T47D (cell line): ENCODE measurements around the gene ORM2.

Source experiments
- DNase-seq, 2 experiments: peaks; one replicate each; pipeline versions ENCODE4 v3.0.0 to v3.0.0-alpha.2; 2011 to 2012; ENCODE audit warnings: low read depth in 1 of 2, low spot score in 1 of 2
- JUND ChIP-seq: IDR thresholded peaks from 2 replicates; pipeline ENCODE4 v1.6.1; 2012; ENCODE audit warnings: low read depth
- in situ Hi-C: cut with HindIII; loops from 2 replicates; pipeline ENCODE4 v1.10.0; 2016; ENCODE audit warnings: low sequenced_read_pairs, low pct_unique_long_range_greater_than_20kb

ORM2 gene

DNA sequence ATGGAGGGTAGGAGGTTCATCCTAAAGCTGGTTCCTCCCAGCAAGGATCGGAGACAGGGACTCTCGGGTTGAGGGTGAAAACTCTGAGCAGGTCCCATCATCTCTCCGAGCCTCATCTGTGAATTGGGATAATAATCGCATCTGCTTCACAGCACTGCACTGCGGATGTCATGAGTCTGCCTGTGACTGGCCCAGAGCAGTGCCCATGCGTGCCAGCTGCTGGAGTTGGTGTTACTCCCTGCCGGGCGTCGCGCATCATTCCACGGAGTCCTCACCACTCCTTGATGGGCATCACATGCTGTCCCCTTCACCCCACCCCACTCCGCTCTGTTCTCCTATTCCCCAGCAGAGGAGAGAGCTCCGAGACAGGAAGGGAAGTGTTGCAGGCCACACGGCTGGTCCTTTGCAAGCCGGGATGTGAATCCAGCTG is 41.9 kb upstream of the ORM2 start:
- TF ChIP-seq JUND, result no peak
- in situ Hi-C loops, result no loop called here

DNA sequence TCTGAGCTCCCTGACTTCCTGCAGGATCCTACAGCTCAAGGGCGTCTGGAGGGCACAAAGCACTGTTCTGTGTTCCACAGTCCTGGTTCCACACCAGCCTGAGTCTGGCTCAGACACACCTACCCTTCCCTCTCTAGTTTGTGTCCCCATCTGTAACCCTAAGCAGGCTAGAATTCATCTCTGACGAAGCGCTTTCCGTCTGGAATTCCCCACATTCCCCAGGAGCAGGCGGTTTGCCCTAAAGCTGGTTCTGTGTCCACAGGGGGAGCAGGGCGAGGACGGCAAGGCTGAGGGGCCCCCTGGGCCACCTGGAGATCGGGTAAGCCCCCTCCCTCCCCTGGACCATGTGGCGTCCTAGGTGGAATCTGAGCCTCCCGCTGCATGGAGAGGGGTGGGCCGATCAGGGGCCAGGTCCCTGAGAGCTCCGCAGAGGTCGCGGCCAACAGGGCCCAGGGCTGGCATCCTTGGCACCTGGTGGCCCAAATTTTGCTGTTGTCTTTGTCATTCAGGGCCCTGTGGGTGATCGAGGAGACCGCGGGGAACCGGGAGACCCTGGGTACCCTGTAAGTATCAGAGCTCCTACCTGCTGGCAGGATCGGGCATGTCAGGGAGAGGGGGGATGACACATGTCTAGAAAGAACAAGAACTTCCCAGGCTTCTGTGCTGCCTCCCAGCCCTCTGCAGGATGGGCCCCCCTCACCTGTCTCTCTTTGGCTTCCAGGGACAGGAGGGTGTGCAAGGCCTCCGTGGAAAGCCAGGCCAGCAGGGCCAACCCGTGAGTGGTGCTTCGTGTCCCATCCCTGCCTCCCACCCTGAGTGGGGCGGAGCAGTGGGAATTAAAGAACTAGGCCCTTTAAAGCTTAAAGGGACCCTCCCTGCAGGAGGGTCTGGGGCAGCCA is 41.2 kb upstream of the ORM2 start:
- peak in 1 of 2 experiments; percentile 53 for DNase-seq
- in situ Hi-C loops, result no loop called here
- TF ChIP-seq JUND, result no peak

More for the DNA sequence above, 41.9 kb upstream of the ORM2 start:
- no peak for DNase-seq

DNA sequence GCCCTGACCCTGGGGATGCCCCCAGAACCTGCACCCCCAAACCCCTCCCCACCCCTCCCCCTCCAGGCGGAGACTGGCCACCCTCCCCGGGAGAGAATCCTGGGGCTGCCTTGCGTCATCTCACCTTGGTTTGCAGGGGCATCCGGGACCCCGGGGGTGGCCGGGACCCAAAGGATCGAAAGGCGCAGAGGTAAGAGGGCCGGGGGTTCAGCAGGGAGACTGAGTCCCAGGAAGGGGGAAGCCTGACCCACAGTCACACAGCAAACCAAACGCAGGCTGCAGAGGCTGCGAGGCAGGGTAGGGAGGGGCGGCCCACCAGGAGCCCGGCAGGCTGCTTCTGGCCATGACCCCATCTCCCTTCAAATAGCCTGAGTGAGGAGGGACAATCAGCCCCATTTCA is 40.6 kb upstream of the ORM2 start:
- DNase-seq, result no peak
- TF ChIP-seq JUND, result no peak
- in situ Hi-C loops, result no loop called here

- TF ChIP-seq JUND, result no peak
- in situ Hi-C loops, result no loop called here
These were observed 39.8 kb upstream of the ORM2 start for GRCh38 chr9:114289571-114290481.

GRCh38 chr9:114290561-114290986 is 39.1 kb upstream of the ORM2 start:
- no peak for DNase-seq
- TF ChIP-seq JUND, result no peak
- in situ Hi-C loops, result no loop called here

More at GRCh38 chr9:114289571-114290481, 39.8 kb upstream of the ORM2 start:
- DNase-seq, result no peak

- peak; percentile 72 to 78 for DNase-seq
- in situ Hi-C loops, result no loop called here
- TF ChIP-seq JUND, result no peak
These were observed 38.6 kb upstream of the ORM2 start for GRCh38 chr9:114291064-114291474.

GRCh38 chr9:114291886-114292590 is 37.6 kb upstream of the ORM2 start:
- in situ Hi-C loops, result no loop called here
- no peak for TF ChIP-seq JUND
- DNase-seq, result no peak

DNA sequence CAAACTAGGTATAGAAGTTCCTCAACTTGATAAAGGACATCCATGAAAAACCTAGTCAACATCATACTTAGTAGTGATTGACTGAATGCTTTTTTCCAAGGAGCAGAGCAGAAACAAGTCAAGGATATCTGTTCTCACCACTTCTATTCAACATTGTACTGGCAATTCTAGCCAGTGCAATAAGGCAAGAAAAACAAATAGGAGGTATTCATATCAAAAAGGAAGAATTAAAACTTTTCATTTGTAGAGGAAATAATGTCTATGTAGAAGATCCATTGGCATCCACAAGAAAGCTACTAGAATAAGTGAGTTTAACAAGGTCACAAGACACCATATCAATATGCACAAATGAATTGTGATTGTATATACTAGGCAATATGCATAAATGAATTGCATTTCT is 35.0 kb upstream of the ORM2 start:
- TF ChIP-seq JUND, result no peak
- in situ Hi-C loops, result no loop called here
- DNase-seq, result no peak

- in situ Hi-C loops, result no loop called here
- no peak for DNase-seq
- no peak for TF ChIP-seq JUND
These were observed 33.3 kb upstream of the ORM2 start for GRCh38 chr9:114296338-114296737.

- DNase-seq, result peak in 1 of 2 experiments; percentile 50
- in situ Hi-C loops, result no loop called here
- TF ChIP-seq JUND, result no peak
These were observed 30.1 kb upstream of the ORM2 start for GRCh38 chr9:114299286-114300152.

DNA sequence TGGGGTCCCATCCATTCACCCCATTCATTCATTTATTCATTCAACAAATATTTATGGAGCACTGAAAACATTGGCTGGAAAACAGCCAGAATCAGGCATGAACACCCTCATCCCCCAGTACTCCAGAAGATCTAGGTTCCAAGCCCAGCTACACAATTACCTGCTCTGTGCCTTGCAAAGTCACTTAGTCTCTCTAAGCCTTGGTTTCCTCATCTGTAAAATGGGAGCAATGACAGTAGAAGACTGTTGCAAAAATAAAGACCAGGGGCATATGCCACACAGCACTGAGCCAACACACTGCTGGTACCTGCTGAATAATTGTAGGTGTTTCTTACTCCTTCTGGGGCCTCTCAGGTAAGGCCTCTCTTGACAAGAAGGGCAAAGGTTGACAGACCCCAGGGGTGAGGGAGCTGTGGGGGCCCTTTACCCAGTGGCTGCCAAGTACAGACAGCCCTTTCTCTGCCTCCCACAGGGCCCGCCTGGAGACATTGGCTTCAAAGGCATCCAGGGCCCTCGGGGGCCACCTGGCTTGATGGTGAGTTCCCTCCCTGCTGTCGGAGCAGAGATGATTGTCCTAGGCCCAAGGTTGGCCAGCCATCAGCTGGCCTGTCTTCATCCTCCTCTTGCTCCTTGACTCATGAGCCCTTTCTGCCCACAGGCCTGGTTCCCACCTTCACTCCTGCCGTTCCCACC is 29.4 kb upstream of the ORM2 start:
- TF ChIP-seq JUND, result no peak
- in situ Hi-C loops, result no loop called here
- no peak for DNase-seq
